NCI-H69 (cell line): Measurements from ENCODE around the gene PPY.

Experiments
- DNase-seq: peaks from one replicate; lab custom pipeline; 2025; lab: John Stamatoyannopoulos, UW

PPY gene

GRCh38 chr17:43932357-43932756, 9.9 kb downstream of the PPY start:
- no peak for DNase-seq

GRCh38 chr17:43931062-43931571, 11.2 kb downstream of the PPY start:
- DNase-seq: no peak

- DNase-seq: peak; percentile 87
Observed at GRCh38 chr17:43928609-43929008, 13.7 kb downstream of the PPY start.

GRCh38 chr17:43927929-43928328, 14.3 kb downstream of the PPY start:
- peak; percentile 37 for DNase-seq

- DNase-seq: peak; percentile 53
Observed at GRCh38 chr17:43927060-43927864, 15.0 kb downstream of the PPY start.

GRCh38 chr17:43924558-43924957, 17.7 kb downstream of the PPY start:
- DNase-seq: no peak

GRCh38 chr17:43920500-43921095, 21.7 kb downstream of the PPY start:
- no peak for DNase-seq

GRCh38 chr17:43918026-43918389, 24.3 kb downstream of the PPY start:
- DNase-seq: no peak

- DNase-seq: peak; percentile 10
Observed at GRCh38 chr17:43917348-43918025, 24.8 kb downstream of the PPY start.

- DNase-seq: no peak
Observed at GRCh38 chr17:43917016-43917347, 25.3 kb downstream of the PPY start.

GRCh38 chr17:43916385-43916784, 25.9 kb downstream of the PPY start:
- no peak for DNase-seq

GRCh38 chr17:43915559-43915958, 26.7 kb downstream of the PPY start:
- no peak for DNase-seq

GRCh38 chr17:43914451-43914850, 27.8 kb downstream of the PPY start:
- DNase-seq: no peak

- no peak for DNase-seq
Observed at GRCh38 chr17:43913584-43913983, 28.7 kb downstream of the PPY start.

GRCh38 chr17:43912635-43913304, 29.5 kb downstream of the PPY start:
- no peak for DNase-seq

GRCh38 chr17:43911904-43912303, 30.4 kb downstream of the PPY start:
- peak; percentile 10 for DNase-seq

GRCh38 chr17:43909537-43910231, 32.6 kb downstream of the PPY start:
- no peak for DNase-seq

GRCh38 chr17:43907998-43908721, 34.1 kb downstream of the PPY start:
- DNase-seq: peak; percentile 82

- peak; percentile 90 for DNase-seq
Observed at GRCh38 chr17:43907425-43907981, 34.8 kb downstream of the PPY start, which contains the start of gene MPP2. TSS of gene MPP2 (minus strand) at chr17:43907536. CDS start at chr17:43904460, 3,076 bp downstream.

- peak; percentile 50 for DNase-seq
Observed at GRCh38 chr17:43906951-43907424, 35.3 kb downstream of the PPY start.
